Spleen (tissue), 7 donors: ENCODE results near the gene XYLT1.

ENCODE experiments used
- POLR2A ChIP-seq, 3 donors: fragments of 450-650 bp; IDR thresholded peaks; one replicate each; pipeline ENCODE4 v1.5.1; 2017; ENCODE audit warnings: antibody characterized with exemption in 3 of 3, mild to moderate bottlenecking in 1 of 3
- TF ChIP-seq, protein P1 (sequence below), 11 experiments: fragments of 200-600 bp in 7 of 11; fragments of 450-650 bp in 4 of 11; sonication (generic) in 4 of 11; IDR thresholded peaks in 8 of 11; conservative IDR thresholded peaks in 3 of 11; 1 replicate in 7 of 11; 2 replicates in 4 of 11; pipeline versions ENCODE4 v1.4.0 to v1.8.0; 2016 to 2021; ENCODE audit warnings: antibody characterized with exemption in 11 of 11, inconsistent platforms in 4 of 11, mild to moderate bottlenecking in 1 of 11
- donor health status: DM: no; HTN: no; CAD: no; lungs with moderate emphysema.
- donor health status: DM: no; HTN: no; CAD: no.
- donor health status: DM: no; HTN: no; CAD: no.

DNA sequence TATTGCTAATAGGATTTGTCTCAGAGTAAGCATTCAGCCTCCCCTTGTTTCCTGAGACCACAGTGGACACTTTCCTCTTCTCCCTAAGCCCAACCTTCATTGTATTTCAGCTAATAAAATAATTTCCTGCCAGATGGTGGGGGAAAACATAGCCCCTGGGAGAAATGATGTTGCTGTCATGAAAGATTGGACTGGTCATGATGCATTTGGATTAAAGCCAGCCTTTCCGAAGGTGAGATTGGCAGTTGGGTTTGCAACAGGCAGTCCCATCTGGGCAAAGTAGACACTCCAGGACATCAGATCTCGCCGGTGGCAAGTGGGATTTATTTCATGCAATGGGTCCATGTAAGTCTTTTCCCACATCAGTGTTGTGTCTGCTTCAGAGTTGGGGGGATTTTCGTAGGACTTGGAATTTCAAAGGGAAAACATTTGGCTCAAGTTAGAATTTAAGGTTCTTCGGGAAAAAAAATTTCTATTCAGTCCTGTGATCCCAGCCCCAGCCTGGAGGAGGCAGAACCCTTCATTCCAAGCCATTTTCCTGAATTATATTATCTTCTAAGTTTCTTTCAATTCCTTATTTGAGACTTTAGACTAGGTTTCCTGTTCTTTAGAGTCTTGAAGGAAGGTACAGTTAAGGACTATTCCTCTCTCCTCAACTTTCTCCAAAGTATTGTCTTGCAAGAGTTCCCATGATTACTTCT is 391.7 kb downstream of the XYLT1 start:
- TF ChIP-seq, protein P1, sequence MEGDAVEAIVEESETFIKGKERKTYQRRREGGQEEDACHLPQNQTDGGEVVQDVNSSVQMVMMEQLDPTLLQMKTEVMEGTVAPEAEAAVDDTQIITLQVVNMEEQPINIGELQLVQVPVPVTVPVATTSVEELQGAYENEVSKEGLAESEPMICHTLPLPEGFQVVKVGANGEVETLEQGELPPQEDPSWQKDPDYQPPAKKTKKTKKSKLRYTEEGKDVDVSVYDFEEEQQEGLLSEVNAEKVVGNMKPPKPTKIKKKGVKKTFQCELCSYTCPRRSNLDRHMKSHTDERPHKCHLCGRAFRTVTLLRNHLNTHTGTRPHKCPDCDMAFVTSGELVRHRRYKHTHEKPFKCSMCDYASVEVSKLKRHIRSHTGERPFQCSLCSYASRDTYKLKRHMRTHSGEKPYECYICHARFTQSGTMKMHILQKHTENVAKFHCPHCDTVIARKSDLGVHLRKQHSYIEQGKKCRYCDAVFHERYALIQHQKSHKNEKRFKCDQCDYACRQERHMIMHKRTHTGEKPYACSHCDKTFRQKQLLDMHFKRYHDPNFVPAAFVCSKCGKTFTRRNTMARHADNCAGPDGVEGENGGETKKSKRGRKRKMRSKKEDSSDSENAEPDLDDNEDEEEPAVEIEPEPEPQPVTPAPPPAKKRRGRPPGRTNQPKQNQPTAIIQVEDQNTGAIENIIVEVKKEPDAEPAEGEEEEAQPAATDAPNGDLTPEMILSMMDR (IDR thresholded peaks at IDR 0.05 in 8 of 11, conservative IDR thresholded peaks at IDR 0.05 in 3 of 11), result no peak
- TF ChIP-seq POLR2A (IDR thresholded peaks at IDR 0.05), result no peak
